ENCODE measurements around the gene CEP85.

Gene CEP85, protein sequence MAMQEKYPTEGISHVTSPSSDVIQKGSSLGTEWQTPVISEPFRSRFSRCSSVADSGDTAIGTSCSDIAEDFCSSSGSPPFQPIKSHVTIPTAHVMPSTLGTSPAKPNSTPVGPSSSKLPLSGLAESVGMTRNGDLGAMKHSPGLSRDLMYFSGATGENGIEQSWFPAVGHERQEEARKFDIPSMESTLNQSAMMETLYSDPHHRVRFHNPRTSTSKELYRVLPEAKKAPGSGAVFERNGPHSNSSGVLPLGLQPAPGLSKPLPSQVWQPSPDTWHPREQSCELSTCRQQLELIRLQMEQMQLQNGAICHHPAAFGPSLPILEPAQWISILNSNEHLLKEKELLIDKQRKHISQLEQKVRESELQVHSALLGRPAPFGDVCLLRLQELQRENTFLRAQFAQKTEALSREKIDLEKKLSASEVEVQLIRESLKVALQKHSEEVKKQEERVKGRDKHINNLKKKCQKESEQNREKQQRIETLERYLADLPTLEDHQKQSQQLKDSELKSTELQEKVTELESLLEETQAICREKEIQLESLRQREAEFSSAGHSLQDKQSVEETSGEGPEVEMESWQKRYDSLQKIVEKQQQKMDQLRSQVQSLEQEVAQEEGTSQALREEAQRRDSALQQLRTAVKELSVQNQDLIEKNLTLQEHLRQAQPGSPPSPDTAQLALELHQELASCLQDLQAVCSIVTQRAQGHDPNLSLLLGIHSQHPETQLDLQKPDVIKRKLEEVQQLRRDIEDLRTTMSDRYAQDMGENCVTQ

DNA sequence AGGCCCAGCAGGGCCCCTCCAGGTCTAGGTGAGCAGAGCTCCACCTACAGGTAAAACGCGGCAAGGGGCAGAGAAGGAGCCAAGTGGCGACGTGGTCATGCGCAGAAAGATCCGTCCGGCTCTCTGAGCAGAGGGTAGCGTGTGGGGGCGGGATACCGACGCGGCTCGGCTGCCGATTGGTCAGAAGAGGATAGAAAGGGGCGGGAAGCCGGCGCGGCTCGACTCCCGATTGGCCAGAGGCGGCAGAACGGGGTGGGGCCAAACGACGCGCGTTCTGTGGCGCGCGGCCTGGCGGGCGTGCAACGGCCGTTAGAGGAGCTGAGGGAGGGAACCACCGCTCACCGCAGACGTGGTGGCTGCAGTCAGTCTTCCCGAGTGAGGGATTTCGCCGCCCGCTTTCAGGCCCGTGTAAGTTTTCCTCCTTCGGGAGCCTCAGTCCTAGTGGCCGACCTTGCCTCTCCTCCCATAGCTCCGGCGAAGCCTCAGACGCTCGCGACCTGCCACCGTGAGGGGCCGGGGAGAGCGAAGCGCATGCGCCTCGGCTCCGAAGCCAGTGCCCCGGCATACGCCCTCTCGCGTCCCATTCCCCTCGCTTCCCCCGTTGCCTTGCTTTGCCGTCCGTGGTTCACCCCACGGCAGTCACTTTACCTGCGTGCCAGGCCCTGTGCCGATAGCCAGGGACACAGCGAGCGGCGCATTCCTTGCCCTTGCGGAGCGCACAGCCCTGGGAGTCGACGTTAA, at the start of gene CEP85:
TSS of gene CEP85 (plus strand) at position 298 of the 741 bp plus-strand sequence. CDS start 5,584 bp downstream, outside the sequence.
- peak; percentile 93 for ATAC-seq (ENCODE audit: low read depth)

DNA sequence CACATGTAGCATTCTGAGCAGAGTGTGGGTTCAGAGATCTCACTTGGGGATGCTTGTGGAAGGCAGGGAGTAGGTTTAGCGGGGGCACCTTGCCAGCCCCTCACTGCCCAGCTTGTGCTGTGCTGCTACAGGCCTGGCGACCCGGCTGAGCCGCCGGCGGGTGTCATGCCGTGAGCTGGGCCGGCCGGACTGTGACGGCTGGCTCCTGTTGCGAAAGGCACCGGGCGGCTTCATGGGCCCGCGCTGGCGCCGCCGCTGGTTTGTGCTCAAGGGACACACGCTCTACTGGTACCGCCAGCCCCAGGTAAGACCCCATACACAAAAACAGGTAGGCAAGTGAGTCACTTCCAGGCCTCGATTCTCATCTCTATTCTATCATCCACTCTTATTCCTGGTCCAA, 49.1 kb upstream of the CEP85 start:
- ATAC-seq (ENCODE audit: low read depth) (no peak), DNase-seq (ENCODE audit: low spot score) (no peak)
- no peaks in the 10 kb centered on the region for H3K9me3 ChIP-seq (ENCODE audit: severe bottlenecking)
- no peaks in the 10 kb centered on the region for H3K27me3 ChIP-seq (ENCODE audit: insufficient read depth, poor library complexity, severe bottlenecking)
- peaks cover 3% of the 10 kb centered on the region for H3K4me1 ChIP-seq (ENCODE audit: insufficient read depth, poor library complexity, severe bottlenecking)
- H3K36me3 ChIP-seq (ENCODE audit: low read depth) = peaks cover 50% of the 10 kb centered on the region
- H3K4me3 ChIP-seq (ENCODE audit: severe bottlenecking) = no peak overlapping the region
- H3K27ac ChIP-seq (ENCODE audit: poor library complexity, severe bottlenecking) = no peak overlapping the region
- TF ChIP-seq, protein P1, sequence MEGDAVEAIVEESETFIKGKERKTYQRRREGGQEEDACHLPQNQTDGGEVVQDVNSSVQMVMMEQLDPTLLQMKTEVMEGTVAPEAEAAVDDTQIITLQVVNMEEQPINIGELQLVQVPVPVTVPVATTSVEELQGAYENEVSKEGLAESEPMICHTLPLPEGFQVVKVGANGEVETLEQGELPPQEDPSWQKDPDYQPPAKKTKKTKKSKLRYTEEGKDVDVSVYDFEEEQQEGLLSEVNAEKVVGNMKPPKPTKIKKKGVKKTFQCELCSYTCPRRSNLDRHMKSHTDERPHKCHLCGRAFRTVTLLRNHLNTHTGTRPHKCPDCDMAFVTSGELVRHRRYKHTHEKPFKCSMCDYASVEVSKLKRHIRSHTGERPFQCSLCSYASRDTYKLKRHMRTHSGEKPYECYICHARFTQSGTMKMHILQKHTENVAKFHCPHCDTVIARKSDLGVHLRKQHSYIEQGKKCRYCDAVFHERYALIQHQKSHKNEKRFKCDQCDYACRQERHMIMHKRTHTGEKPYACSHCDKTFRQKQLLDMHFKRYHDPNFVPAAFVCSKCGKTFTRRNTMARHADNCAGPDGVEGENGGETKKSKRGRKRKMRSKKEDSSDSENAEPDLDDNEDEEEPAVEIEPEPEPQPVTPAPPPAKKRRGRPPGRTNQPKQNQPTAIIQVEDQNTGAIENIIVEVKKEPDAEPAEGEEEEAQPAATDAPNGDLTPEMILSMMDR (IDR thresholded peaks at IDR 0.05; ENCODE audit: poor library complexity, severe bottlenecking) = no peak

More for the DNA sequence above, at the start of gene CEP85:
- H3K36me3 ChIP-seq (ENCODE audit: low read depth) = peaks cover 11% of the 10 kb centered on the region; the same call in 1 of the 2 replicates
- H3K9me3 ChIP-seq (ENCODE audit: severe bottlenecking) = no peaks in the 10 kb centered on the region
- H3K27me3 ChIP-seq (ENCODE audit: insufficient read depth, poor library complexity, severe bottlenecking) = no peaks in the 10 kb centered on the region
- DNase-seq (ENCODE audit: low spot score) = peak; percentile 95
- peak within 1 kb of the TSS; percentile 68 for H3K4me3 ChIP-seq (ENCODE audit: severe bottlenecking)
- peaks cover 8% of the 10 kb centered on the region for H3K4me1 ChIP-seq (ENCODE audit: insufficient read depth, poor library complexity, severe bottlenecking)
- TF ChIP-seq, protein P1 (IDR thresholded peaks at IDR 0.05; ENCODE audit: poor library complexity, severe bottlenecking) = peak; percentile 95
- H3K27ac ChIP-seq (ENCODE audit: poor library complexity, severe bottlenecking) = peak within 1 kb of the TSS; percentile 57

DNA sequence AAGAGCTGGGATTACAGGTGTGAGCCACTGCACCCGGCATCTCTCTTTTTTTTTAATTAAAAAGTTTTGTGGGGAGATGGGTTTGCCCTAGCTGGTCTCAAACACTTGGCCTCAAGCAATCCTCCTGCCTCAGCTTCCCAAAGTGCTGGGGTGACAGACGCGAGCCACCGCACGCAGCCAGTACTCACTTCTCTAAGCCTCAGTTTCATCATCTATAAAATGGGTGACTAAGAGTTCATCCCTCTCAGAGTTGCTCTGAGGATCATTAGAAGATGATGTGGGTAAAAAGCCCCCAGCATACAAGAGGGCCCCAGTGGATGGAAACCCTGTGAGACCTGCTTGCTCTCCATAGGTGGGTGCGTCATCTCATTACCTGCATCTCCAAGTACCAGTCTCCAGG, 46.1 kb upstream of the CEP85 start:
- H3K36me3 ChIP-seq (ENCODE audit: low read depth) = peaks cover 27% of the 10 kb centered on the region
- H3K27ac ChIP-seq (ENCODE audit: poor library complexity, severe bottlenecking) = no peak overlapping the region
- TF ChIP-seq, protein P1 (IDR thresholded peaks at IDR 0.05; ENCODE audit: poor library complexity, severe bottlenecking) = no peak
- no peak for DNase-seq (ENCODE audit: low spot score)
- H3K4me1 ChIP-seq (ENCODE audit: insufficient read depth, poor library complexity, severe bottlenecking) = no peaks in the 10 kb centered on the region
- no peak overlapping the region for H3K4me3 ChIP-seq (ENCODE audit: severe bottlenecking)
- no peak for ATAC-seq (ENCODE audit: low read depth)
- H3K9me3 ChIP-seq (ENCODE audit: severe bottlenecking) = no peaks in the 10 kb centered on the region
- H3K27me3 ChIP-seq (ENCODE audit: insufficient read depth, poor library complexity, severe bottlenecking) = no peaks in the 10 kb centered on the region

DNA sequence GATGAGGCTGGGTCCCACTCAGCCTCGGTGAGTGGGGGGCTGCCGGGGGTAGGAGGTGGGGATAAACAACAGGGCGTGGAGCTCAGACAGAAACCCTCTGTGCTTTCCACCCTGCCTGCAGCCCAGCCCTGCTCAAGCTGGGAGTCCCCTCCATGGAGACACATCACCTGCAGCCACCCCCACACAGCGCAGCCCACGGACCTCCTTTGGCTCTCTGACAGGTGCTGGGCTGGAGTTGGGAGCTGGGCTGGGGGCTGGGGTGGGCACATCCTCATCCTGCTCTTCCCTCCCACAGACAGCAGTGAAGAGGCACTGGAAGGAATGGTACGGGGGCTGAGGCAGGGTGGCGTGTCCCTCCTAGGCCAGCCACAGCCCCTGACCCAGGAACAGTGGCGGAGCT, 45.5 kb upstream of the CEP85 start:
- Histone ChIP-seq H3K27ac (ENCODE audit: poor library complexity, severe bottlenecking) (no peak overlapping the region), H3K27me3 (ENCODE audit: insufficient read depth, poor library complexity, severe bottlenecking) (no peaks in the 10 kb centered on the region), H3K36me3 (ENCODE audit: low read depth) (peaks cover 21% of the 10 kb centered on the region), H3K9me3 (ENCODE audit: severe bottlenecking) (no peaks in the 10 kb centered on the region), H3K4me3 (ENCODE audit: severe bottlenecking) (no peak overlapping the region), H3K4me1 (ENCODE audit: insufficient read depth, poor library complexity, severe bottlenecking) (no peaks in the 10 kb centered on the region)
- DNase-seq (ENCODE audit: low spot score) = no peak
- no peak for ATAC-seq (ENCODE audit: low read depth)
- TF ChIP-seq, protein P1 (IDR thresholded peaks at IDR 0.05; ENCODE audit: poor library complexity, severe bottlenecking) = no peak
